ENCODE data around the gene COMMD3. TPM values are rescaled to one million over a fixed set of nuclear protein-coding genes. Genes with fewer than 3 reads are reported as not detected.
"Not testable (repeated sequence)": the region's sequence is repeated elsewhere in the genome, so short reads cannot be mapped to it uniquely, and the experiment has no call there.

Gene COMMD3
- total RNA-seq = 21.5 TPM

GRCh38 chr10:22316286-22317075, at the start of gene COMMD3:
Gene COMMD3 (plus strand): TSS chr10:22316388. CDS start chr10:22316418, 30 bp downstream.
- Histone ChIP-seq H3K4me3 (ENCODE audit: low read length) (peak within 1 kb of the TSS; percentile 76), H3K4me1 (ENCODE audit: insufficient read depth, low read length) (peaks cover 25% of the 10 kb centered on the region)

GRCh38 chr10:22268503-22268902, 47.7 kb upstream of the COMMD3 start:
- Histone ChIP-seq H3K4me3 (ENCODE audit: low read length) (no peak overlapping the region), H3K4me1 (ENCODE audit: insufficient read depth, low read length) (no peaks in the 10 kb centered on the region), H3K9me3 (ENCODE audit: low read depth, low read length) (no peaks in the 10 kb centered on the region), H3K27me3 (ENCODE audit: insufficient read depth, low read length) (no peaks in the 10 kb centered on the region)

More at GRCh38 chr10:22316286-22317075, at the start of gene COMMD3:
- peaks cover 2% of the 10 kb centered on the region for H3K27me3 ChIP-seq (ENCODE audit: insufficient read depth, low read length)
- H3K9me3 ChIP-seq (ENCODE audit: low read depth, low read length) = no peaks in the 10 kb centered on the region

GRCh38 chr10:22271786-22272185, 44.4 kb upstream of the COMMD3 start:
- Histone ChIP-seq H3K9me3 (ENCODE audit: low read depth, low read length) (no peaks in the 10 kb centered on the region), H3K4me1 (ENCODE audit: insufficient read depth, low read length) (no peaks in the 10 kb centered on the region), H3K27me3 (ENCODE audit: insufficient read depth, low read length) (no peaks in the 10 kb centered on the region), H3K4me3 (ENCODE audit: low read length) (no peak overlapping the region)

GRCh38 chr10:22278441-22278782, 37.8 kb upstream of the COMMD3 start:
- no peaks in the 10 kb centered on the region for H3K4me1 ChIP-seq (ENCODE audit: insufficient read depth, low read length)
- no peaks in the 10 kb centered on the region for H3K9me3 ChIP-seq (ENCODE audit: low read depth, low read length)
- H3K27me3 ChIP-seq (ENCODE audit: insufficient read depth, low read length) = no peaks in the 10 kb centered on the region
- no peak overlapping the region for H3K4me3 ChIP-seq (ENCODE audit: low read length)

- Histone ChIP-seq H3K27me3 (ENCODE audit: insufficient read depth, low read length) (no peaks in the 10 kb centered on the region), H3K9me3 (ENCODE audit: low read depth, low read length) (no peaks in the 10 kb centered on the region), H3K4me1 (ENCODE audit: insufficient read depth, low read length) (no peaks in the 10 kb centered on the region), H3K4me3 (ENCODE audit: low read length) (no peak overlapping the region)
These were observed 36.1 kb upstream of the COMMD3 start for GRCh38 chr10:22280078-22280477.

- Histone ChIP-seq H3K4me3 (ENCODE audit: low read length) (no peak overlapping the region), H3K4me1 (ENCODE audit: insufficient read depth, low read length) (no peaks in the 10 kb centered on the region), H3K9me3 (ENCODE audit: low read depth, low read length) (no peaks in the 10 kb centered on the region), H3K27me3 (ENCODE audit: insufficient read depth, low read length) (no peaks in the 10 kb centered on the region)
These were observed 31.1 kb upstream of the COMMD3 start for GRCh38 chr10:22285130-22285529.

GRCh38 chr10:22293747-22294404, 22.3 kb upstream of the COMMD3 start:
- Histone ChIP-seq H3K9me3 (ENCODE audit: low read depth, low read length) (no peaks in the 10 kb centered on the region), H3K4me3 (ENCODE audit: low read length) (no peak overlapping the region), H3K27me3 (ENCODE audit: insufficient read depth, low read length) (peaks cover 5% of the 10 kb centered on the region), H3K4me1 (ENCODE audit: insufficient read depth, low read length) (no peaks in the 10 kb centered on the region)

- Histone ChIP-seq H3K9me3 (ENCODE audit: low read depth, low read length) (no peaks in the 10 kb centered on the region), H3K27me3 (ENCODE audit: insufficient read depth, low read length) (peaks cover 5% of the 10 kb centered on the region), H3K4me3 (ENCODE audit: low read length) (no peak overlapping the region), H3K4me1 (ENCODE audit: insufficient read depth, low read length) (no peaks in the 10 kb centered on the region)
These were observed 21.5 kb upstream of the COMMD3 start for GRCh38 chr10:22294694-22295093.

GRCh38 chr10:22301193-22301592, 15.0 kb upstream of the COMMD3 start:
- H3K4me3 ChIP-seq (ENCODE audit: low read length) = no peak overlapping the region
- peaks cover 2% of the 10 kb centered on the region for H3K27me3 ChIP-seq (ENCODE audit: insufficient read depth, low read length)
- no peaks in the 10 kb centered on the region for H3K4me1 ChIP-seq (ENCODE audit: insufficient read depth, low read length)
- no peaks in the 10 kb centered on the region for H3K9me3 ChIP-seq (ENCODE audit: low read depth, low read length)

GRCh38 chr10:22303461-22303860, 12.7 kb upstream of the COMMD3 start:
- Histone ChIP-seq H3K9me3 (ENCODE audit: low read depth, low read length) (no peaks in the 10 kb centered on the region), H3K4me1 (ENCODE audit: insufficient read depth, low read length) (no peaks in the 10 kb centered on the region), H3K27me3 (ENCODE audit: insufficient read depth, low read length) (no peaks in the 10 kb centered on the region), H3K4me3 (ENCODE audit: low read length) (no peak overlapping the region)

- Histone ChIP-seq H3K4me3 (ENCODE audit: low read length) (no peak overlapping the region), H3K9me3 (ENCODE audit: low read depth, low read length) (no peaks in the 10 kb centered on the region), H3K27me3 (ENCODE audit: insufficient read depth, low read length) (no peaks in the 10 kb centered on the region), H3K4me1 (ENCODE audit: insufficient read depth, low read length) (no peaks in the 10 kb centered on the region)
These were observed 10.5 kb upstream of the COMMD3 start for GRCh38 chr10:22305721-22306120.

GRCh38 chr10:22308390-22308789, 7.8 kb upstream of the COMMD3 start:
- H3K9me3 ChIP-seq (ENCODE audit: low read depth, low read length) = no peaks in the 10 kb centered on the region
- no peak overlapping the region for H3K4me3 ChIP-seq (ENCODE audit: low read length)
- H3K27me3 ChIP-seq (ENCODE audit: insufficient read depth, low read length) = no peaks in the 10 kb centered on the region
- H3K4me1 ChIP-seq (ENCODE audit: insufficient read depth, low read length) = no peaks in the 10 kb centered on the region

GRCh38 chr10:22309180-22310000, 6.8 kb upstream of the COMMD3 start:
- no peaks in the 10 kb centered on the region for H3K27me3 ChIP-seq (ENCODE audit: insufficient read depth, low read length)

GRCh38 chr10:22310012-22310411, 6.2 kb upstream of the COMMD3 start:
- H3K4me1 ChIP-seq (ENCODE audit: insufficient read depth, low read length); H3K9me3 ChIP-seq (ENCODE audit: low read depth, low read length): not testable (repeated sequence)

More at GRCh38 chr10:22309180-22310000, 6.8 kb upstream of the COMMD3 start:
- Histone ChIP-seq H3K4me3 (ENCODE audit: low read length) (no peak overlapping the region), H3K9me3 (ENCODE audit: low read depth, low read length) (no peaks in the 10 kb centered on the region), H3K4me1 (ENCODE audit: insufficient read depth, low read length) (no peaks in the 10 kb centered on the region)

GRCh38 chr10:22310928-22311327, 5.3 kb upstream of the COMMD3 start:
- H3K4me1 ChIP-seq (ENCODE audit: insufficient read depth, low read length) = peaks cover 9% of the 10 kb centered on the region
- no peaks in the 10 kb centered on the region for H3K27me3 ChIP-seq (ENCODE audit: insufficient read depth, low read length)
- no peak overlapping the region for H3K4me3 ChIP-seq (ENCODE audit: low read length)
- H3K9me3 ChIP-seq (ENCODE audit: low read depth, low read length) = no peaks in the 10 kb centered on the region

More at GRCh38 chr10:22310012-22310411, 6.2 kb upstream of the COMMD3 start:
- not testable (repeated sequence) for H3K27me3 ChIP-seq (ENCODE audit: insufficient read depth, low read length); H3K4me3 ChIP-seq (ENCODE audit: low read length)
